Skeletal muscle satellite cell (primary cell): ENCODE measurements around the gene FAM20C.

ENCODE experiments used
- H3K27me3 ChIP-seq: 2 replicates; pipeline ENCODE4 v1.7.0; 2013; ENCODE audit warnings: low read length; ENCODE audit not compliant: control insufficient read depth, insufficient read depth
- H3K36me3 ChIP-seq: 2 replicates; pipeline ENCODE4 v1.7.0; 2013; ENCODE audit warnings: mild to moderate bottlenecking, control low read depth, low read length; ENCODE audit not compliant: insufficient read depth
- H3K4me1 ChIP-seq: 2 replicates; pipeline ENCODE4 v1.7.0; 2013; ENCODE audit warnings: low read length; ENCODE audit not compliant: control insufficient read depth, insufficient read depth
- H3K4me2 ChIP-seq: 2 replicates; pipeline ENCODE4 v1.7.0; 2013; ENCODE audit warnings: mild to moderate bottlenecking, low read length
- H3K4me3 ChIP-seq: 2 replicates; pipeline ENCODE4 v1.7.0; 2013; ENCODE audit warnings: low read length
- H3K9ac ChIP-seq: 2 replicates; pipeline ENCODE4 v1.7.0; 2013; ENCODE audit warnings: mild to moderate bottlenecking, low read depth, low read length, moderate library complexity
- H3K9me3 ChIP-seq: replicated peaks from 2 replicates; pipeline ENCODE4 v1.7.0; 2013; ENCODE audit warnings: mild to moderate bottlenecking, control low read depth, low read length

FAM20C gene

DNA sequence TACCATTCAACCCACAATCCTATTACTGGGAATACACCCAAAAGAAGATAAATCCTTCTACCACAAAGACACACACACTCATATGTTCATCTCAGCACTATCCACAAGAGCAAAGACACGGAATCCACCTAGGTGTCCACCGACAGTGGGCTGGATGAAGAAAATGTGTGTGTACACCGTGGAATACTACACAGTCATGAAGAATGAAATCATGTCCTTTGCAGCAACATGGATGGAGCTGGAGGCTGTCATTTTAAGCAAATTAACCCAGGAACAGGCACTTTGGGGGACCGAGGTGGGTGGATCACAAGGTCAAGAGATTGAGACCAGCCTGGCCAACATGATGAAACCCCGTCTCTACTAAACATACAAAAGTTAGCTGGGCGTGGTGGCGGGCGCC lies 89.3 kb downstream of the FAM20C start:
- H3K4me3 ChIP-seq: no peak overlapping the region
- H3K9ac ChIP-seq: no peak overlapping the region
- no peak overlapping the region for H3K4me2 ChIP-seq
- no peaks in the 10 kb centered on the region for H3K9me3 ChIP-seq
- H3K36me3 ChIP-seq: no peaks in the 10 kb centered on the region
- H3K27me3 ChIP-seq: peaks cover 78% of the 10 kb centered on the region
- no peaks in the 10 kb centered on the region for H3K4me1 ChIP-seq

DNA sequence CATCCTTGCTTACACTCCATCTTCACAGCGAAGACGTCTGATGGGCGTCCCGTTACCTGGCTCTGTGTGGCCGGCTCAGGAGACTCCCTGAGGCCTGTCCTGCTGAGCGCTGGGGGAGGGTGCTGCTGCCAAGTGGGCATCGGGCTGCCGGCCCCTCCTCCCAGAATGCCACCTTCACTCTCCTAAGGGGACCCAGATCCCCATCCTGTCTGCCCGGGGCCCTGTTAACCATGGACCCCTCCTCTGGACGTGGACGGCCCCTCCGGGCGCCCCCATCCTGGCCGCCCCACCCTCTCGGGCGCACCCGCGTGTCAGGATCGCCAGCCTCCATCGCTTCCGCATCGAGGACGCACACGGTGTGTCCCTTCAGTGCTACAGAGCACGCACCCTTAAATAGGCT lies 90.2 kb downstream of the FAM20C start:
- H3K4me3 ChIP-seq: no peak overlapping the region
- H3K9ac ChIP-seq: no peak overlapping the region
- H3K36me3 ChIP-seq: no peaks in the 10 kb centered on the region
- H3K27me3 ChIP-seq: peaks cover 74% of the 10 kb centered on the region
- no peaks in the 10 kb centered on the region for H3K9me3 ChIP-seq
- H3K4me2 ChIP-seq: no peak overlapping the region
- no peaks in the 10 kb centered on the region for H3K4me1 ChIP-seq

DNA sequence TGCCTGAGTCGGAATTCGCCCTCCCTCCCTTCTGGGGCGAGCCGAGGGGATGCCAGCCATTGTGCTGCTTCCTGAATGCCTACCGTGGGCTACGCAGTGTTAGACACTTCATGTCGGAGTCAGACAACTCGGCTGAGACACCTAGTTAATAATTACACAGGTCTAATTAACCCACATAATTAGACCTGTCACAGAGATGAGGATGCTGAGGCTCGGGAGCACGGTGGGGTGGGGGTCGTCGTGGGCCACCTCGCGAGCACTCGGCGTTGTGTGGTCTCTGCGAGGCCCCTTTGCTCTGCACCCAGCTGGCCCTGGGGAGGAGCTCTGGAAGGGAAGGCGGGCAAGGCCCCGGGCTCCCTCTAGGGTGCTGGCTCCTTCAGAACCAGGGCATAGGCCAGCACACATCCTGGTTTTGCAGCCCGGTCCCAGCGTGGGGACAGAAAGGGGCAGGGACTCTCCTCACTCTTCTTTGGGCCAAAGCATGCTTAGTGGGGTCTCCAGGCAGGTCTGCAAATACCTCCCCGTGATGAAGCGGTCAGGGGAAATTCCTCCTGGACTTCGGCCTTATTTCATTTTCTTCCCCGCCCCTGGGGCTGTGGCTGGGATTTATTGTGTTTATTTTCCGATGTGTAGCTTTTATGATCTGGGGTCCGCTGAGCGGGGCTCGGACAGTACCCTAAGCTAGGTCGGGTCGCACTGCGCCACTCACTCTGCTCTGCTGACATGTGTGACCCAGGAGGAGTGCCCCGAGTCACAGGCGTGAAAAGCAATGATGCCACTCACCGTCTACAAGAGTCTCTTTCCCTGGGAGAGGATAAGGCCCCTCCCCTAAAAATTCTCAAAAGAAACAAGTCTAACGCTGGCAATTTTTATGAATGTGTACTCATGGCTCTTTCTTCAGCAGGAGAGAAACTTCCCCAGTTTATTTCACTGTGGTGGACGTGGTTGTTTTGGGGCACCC lies 92.7 kb downstream of the FAM20C start:
- Histone ChIP-seq H3K27me3 (peaks cover 74% of the 10 kb centered on the region), H3K4me1 (no peaks in the 10 kb centered on the region), H3K9me3 (no peaks in the 10 kb centered on the region), H3K9ac (no peak overlapping the region), H3K4me2 (no peak overlapping the region), H3K4me3 (no peak overlapping the region), H3K36me3 (no peaks in the 10 kb centered on the region)

DNA sequence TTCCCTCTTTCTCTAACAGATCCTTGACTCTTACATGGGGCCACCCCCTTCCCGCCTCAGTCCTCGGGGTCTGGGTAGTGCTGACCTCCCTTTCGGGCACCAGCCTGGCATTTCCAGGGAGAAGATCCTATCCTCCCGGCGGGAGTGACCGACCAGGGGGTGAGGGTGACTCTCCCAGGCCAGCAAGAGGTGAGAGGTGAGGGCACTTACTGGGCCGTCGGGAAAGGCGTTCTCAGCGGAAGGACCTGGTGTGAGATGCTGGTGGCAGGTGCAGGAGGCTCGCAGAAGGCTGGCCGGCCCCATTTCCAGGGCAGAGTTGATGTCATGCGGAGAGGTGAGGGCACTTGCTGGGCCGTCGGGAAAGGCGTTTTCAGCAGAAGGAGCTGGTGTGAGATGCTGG lies 93.4 kb downstream of the FAM20C start:
- Histone ChIP-seq H3K36me3 (no peaks in the 10 kb centered on the region), H3K9me3 (no peaks in the 10 kb centered on the region), H3K4me1 (no peaks in the 10 kb centered on the region), H3K4me3 (no peak overlapping the region), H3K4me2 (no peak overlapping the region), H3K27me3 (peaks cover 75% of the 10 kb centered on the region), H3K9ac (no peak overlapping the region)

DNA sequence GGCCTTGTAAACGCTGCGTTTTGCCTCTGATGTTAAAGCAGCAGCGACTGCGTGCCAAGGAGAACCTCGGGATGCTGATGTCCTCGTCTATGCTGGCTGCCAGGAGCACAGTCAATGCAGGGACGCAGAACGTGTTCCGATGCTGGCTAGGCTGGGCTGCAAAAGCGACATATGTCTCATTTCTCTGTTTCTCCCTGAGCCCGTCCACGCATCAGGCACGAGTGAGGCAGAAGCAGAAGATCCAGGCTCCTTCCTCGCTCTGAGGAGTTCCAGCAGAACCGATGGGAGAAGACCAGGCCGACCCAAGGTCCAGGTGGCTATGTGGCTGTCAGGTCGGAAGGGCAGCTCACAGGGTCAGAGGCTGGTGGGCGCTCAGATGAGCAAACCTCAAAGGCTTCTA lies 93.9 kb downstream of the FAM20C start:
- no peaks in the 10 kb centered on the region for H3K9me3 ChIP-seq
- no peaks in the 10 kb centered on the region for H3K4me1 ChIP-seq
- H3K27me3 ChIP-seq: peaks cover 72% of the 10 kb centered on the region
- H3K36me3 ChIP-seq: no peaks in the 10 kb centered on the region
- no peak overlapping the region for H3K9ac ChIP-seq
- H3K4me2 ChIP-seq: no peak overlapping the region
- no peak overlapping the region for H3K4me3 ChIP-seq

DNA sequence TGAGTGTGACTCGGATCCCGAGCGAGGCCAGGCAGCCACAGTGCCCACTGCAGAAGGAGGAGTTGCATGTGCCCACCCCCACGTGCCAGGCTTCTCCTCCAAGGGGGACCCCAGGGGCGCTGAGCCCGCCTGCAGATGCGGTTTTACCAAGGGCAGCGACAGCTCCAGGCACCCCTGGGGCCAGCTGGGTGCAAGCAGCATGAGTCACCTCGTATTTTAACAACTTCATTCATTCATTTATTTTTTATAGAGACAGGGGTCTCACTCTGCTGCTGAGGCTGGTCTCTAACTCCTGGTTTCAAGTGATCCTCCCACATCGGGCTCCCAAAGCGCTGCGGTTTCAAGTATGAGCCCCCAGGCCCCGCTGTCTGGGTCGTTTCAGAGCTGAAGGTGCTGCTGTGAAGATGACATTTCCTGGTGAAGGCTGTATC lies 96.3 kb downstream of the FAM20C start:
- no peak overlapping the region for H3K9ac ChIP-seq
- H3K27me3 ChIP-seq: peaks cover 87% of the 10 kb centered on the region
- no peak overlapping the region for H3K4me3 ChIP-seq

DNA sequence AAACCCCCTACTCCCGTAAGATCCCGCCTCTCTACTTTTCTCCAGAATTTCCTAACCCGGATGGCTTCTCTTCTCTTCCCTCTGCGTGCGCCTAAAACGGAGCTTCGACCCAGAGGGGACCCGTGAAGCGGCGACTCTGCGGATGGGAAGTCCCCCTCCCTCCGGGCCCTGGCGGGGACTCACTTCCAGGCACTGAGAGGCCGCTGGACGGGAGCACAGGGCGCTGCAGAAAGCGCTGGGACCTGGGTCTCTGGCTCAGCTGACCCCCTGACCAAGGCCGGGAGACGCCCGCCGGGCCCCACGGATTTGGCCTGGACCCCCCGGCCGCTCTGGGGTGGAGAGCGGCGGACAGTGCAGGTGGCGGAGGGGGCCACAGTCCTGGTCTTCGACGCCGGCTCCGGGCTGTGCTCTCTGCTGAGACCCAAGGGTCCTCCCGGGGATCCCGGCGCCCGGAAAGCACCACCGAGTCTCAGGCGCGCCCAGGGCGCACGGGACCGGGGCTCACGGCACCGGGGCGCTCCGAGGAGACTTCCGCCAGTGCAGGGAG lies 96.9 kb downstream of the FAM20C start:
- Histone ChIP-seq H3K27me3 (peaks cover 90% of the 10 kb centered on the region), H3K9me3 (no peaks in the 10 kb centered on the region), H3K4me3 (no peak overlapping the region), H3K9ac (no peak overlapping the region), H3K4me2 (no peak overlapping the region), H3K36me3 (no peaks in the 10 kb centered on the region), H3K4me1 (no peaks in the 10 kb centered on the region)

More for the DNA sequence above, 96.3 kb downstream of the FAM20C start:
- no peaks in the 10 kb centered on the region for H3K9me3 ChIP-seq
- H3K36me3 ChIP-seq: no peaks in the 10 kb centered on the region
- no peaks in the 10 kb centered on the region for H3K4me1 ChIP-seq
- no peak overlapping the region for H3K4me2 ChIP-seq

DNA sequence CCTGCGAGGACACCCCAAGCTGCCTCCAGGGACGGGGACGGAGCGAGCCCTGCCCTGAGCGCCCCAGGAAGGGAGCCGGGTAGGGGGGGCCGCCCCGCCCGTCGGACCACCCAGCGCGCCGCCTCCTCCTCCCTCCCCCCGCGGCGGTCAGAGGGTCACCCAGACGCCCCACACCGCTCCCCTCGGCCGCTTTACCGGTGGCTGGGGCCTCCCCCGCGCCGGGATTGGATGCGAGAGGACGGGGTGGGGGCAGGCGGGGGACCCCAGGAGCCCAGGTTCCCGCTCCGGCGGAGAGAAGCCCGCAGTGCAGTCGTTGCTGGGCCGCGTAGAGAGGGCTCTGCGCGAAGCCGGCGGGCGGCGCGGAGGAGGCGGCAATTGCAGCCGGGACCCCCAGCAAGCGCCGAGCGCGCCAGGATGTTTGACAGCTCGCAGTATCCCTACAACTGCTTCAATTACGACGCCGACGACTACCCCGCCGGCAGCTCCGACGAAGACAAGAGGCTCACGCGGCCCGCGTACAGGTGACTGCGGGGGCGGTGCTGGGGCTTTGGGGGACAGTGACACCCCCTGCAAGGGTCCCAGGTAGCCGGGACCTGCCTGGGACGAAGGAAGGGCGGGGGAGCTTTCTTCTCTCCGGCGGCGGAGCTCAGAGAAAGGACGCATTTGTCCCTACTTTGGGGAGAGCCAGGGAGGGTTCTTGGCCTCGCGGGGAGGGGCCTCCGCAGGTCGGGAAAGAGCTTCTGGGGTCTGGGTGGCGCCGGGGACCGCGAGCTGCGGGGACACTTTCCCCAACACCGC lies 97.6 kb downstream of the FAM20C start, which contains the start of gene FOXL3:
TSS of gene FOXL3 (plus strand) at position 415 of the 798 bp plus-strand sequence. CDS start at position 415, 0 bp downstream.
- Histone ChIP-seq H3K36me3 (no peaks in the 10 kb centered on the region), H3K4me2 (no peak within 1 kb of the TSS), H3K27me3 (peaks cover 90% of the 10 kb centered on the region), H3K4me3 (no peak within 1 kb of the TSS), H3K9ac (no peak within 1 kb of the TSS), H3K9me3 (no peaks in the 10 kb centered on the region), H3K4me1 (no peaks in the 10 kb centered on the region)

DNA sequence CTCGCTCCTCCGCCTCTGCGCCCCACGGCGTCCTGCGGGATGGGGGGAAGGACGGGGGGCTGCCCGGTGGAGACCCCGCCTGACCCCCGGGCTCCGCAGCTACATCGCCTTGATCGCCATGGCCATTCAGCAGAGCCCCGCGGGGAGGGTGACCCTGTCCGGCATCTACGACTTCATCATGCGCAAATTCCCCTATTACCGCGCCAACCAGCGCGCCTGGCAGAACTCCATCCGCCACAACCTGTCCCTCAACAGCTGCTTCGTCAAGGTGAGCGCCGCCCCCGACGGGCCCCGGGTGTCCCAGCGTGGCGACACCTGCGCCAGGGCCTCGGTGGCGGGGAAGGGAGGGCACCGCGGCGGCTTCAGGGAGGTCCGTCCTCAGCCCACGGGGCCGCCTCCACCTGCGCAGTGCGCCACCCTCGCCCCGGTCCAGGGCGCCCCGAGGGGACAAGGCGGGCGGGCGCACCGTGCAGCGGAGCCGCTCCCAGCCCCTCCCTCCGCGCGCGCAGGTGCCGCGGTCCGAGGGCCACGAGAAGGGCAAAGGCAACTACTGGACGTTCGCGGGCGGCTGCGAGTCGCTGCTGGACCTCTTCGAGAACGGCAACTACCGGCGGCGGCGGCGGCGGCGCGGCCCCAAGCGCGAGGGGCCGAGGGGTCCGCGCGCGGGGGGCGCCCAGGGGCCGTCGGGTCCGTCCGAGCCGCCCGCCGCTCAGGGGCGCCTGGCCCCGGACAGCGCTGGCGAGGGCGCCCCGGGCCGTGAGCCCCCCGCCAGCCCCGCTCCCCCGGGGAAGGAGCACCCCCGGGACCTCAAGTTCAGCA lies 98.4 kb downstream of the FAM20C start:
- no peaks in the 10 kb centered on the region for H3K9me3 ChIP-seq
- H3K4me3 ChIP-seq: no peak overlapping the region
- H3K27me3 ChIP-seq: peaks cover 88% of the 10 kb centered on the region
- no peaks in the 10 kb centered on the region for H3K4me1 ChIP-seq
- H3K4me2 ChIP-seq: no peak overlapping the region
- H3K36me3 ChIP-seq: no peaks in the 10 kb centered on the region
- H3K9ac ChIP-seq: no peak overlapping the region

DNA sequence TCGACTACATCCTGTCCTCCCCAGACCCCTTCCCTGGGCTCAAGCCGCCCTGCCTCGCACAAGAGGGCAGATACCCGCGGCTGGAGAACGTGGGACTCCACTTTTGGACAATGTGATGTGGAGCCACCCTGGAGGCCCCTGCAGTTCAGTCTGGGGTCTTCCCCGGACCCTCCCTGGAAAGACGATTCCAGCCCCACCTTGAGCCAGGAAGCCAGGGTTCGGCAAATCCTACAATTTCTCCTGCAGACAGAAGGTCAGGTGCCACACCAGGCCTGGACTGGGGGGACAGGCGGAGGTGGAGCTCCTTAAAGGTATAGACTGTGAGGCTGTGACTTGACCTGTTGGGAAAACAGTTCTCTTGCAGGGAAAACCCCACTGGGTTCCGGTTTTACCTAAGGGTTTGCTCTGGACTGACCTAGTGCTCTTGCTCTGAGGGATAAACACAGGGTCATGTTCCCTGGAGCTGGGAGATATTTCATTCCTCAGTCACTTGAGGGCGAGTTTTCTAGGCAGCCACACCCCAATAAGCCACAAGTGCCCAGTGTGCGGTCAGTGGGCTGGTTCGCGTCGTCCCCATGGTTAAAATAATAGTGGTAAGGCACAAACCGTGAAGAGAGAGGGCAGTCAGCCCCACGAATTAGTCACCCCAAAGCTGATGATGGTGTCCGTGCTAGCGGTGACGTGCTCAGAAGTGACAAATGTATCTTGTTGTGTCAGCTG lies 99.2 kb downstream of the FAM20C start:
- Histone ChIP-seq H3K9me3 (no peaks in the 10 kb centered on the region), H3K4me1 (no peaks in the 10 kb centered on the region), H3K4me2 (no peak overlapping the region), H3K27me3 (peaks cover 81% of the 10 kb centered on the region), H3K36me3 (no peaks in the 10 kb centered on the region), H3K4me3 (no peak overlapping the region), H3K9ac (no peak overlapping the region)
